Endodermal cell (in vitro differentiated cells): ENCODE measurements around the gene TXNDC2. TPM values are rescaled to one million over a fixed set of nuclear protein-coding genes. Genes with fewer than 3 reads are reported as not detected.

ENCODE experiments used
- DNase-seq: peaks from one replicate; pipeline ENCODE4 v3.0.0-alpha.2; 2017
- H3K27ac ChIP-seq: 2 replicates; pipeline ENCODE4 v1.5.1; 2013; ENCODE audit warnings: mild to moderate bottlenecking, low read depth, low read length, moderate library complexity
- H3K27me3 ChIP-seq: 2 replicates; pipeline ENCODE4 v1.6.1; 2013; ENCODE audit warnings: mild to moderate bottlenecking, low read length, moderate library complexity; ENCODE audit not compliant: insufficient read depth, control insufficient read depth, poor library complexity, severe bottlenecking
- H3K36me3 ChIP-seq: 2 replicates; pipeline ENCODE4 v1.7.0; 2013; ENCODE audit warnings: mild to moderate bottlenecking, low read length, moderate library complexity; ENCODE audit not compliant: control insufficient read depth, insufficient read depth
- H3K4me1 ChIP-seq: one replicate; pipeline ENCODE4 v1.7.0; 2013; ENCODE audit warnings: low read length; ENCODE audit not compliant: control insufficient read depth, insufficient read depth
- H3K4me3 ChIP-seq: 2 replicates; pipeline ENCODE4 v1.5.1; 2013; ENCODE audit warnings: mild to moderate bottlenecking, low read length, moderate library complexity
- H3K9ac ChIP-seq: 2 replicates; pipeline ENCODE4 v1.6.1; 2013; ENCODE audit warnings: mild to moderate bottlenecking, low read length, moderate library complexity; ENCODE audit not compliant: poor library complexity, severe bottlenecking; ENCODE audit errors: extremely low read depth
- H3K9me3 ChIP-seq: 2 replicates; pipeline ENCODE4 v1.6.1; 2013; ENCODE audit warnings: mild to moderate bottlenecking, low read length, moderate library complexity; ENCODE audit not compliant: control insufficient read depth
- H3K27ac Mint-ChIP-seq: 2 replicates; pipeline ENCODE4 v1.8.0; 2020; ENCODE audit warnings: mixed read lengths
- H3K27me3 Mint-ChIP-seq: 2 replicates; pipeline ENCODE4 v1.8.0; 2021; ENCODE audit warnings: mild to moderate bottlenecking, mixed read lengths; ENCODE audit not compliant: insufficient read depth
- H3K36me3 Mint-ChIP-seq: 2 replicates; pipeline ENCODE4 v1.8.0; 2020; ENCODE audit warnings: low read depth, mixed read lengths
- H3K4me1 Mint-ChIP-seq: 2 replicates; pipeline ENCODE4 v1.8.0; 2020; ENCODE audit warnings: mixed read lengths
- H3K4me3 Mint-ChIP-seq: 2 replicates; pipeline ENCODE4 v1.8.0; 2020; ENCODE audit warnings: mild to moderate bottlenecking, moderate library complexity, mixed read lengths
- H3K9me3 Mint-ChIP-seq: 2 replicates; pipeline ENCODE4 v1.8.0; 2020; ENCODE audit warnings: mild to moderate bottlenecking, mixed read lengths
- CTCF ChIP-seq: fragments of 200-600 bp; sonication (generic); conservative IDR thresholded peaks from 2 replicates; pipeline ENCODE4 v1.5.0; 2021; ENCODE audit warnings: antibody characterized with exemption, mild to moderate bottlenecking
- WGBS, 2 experiments: methylation state at CpG; one replicate each; pipeline versions ENCODE4 v1.1.5 to v1.1.7; 2013; ENCODE audit warnings: missing lambda C conversion rate in 2 of 2, mixed read lengths in 1 of 2; ENCODE audit not compliant: insufficient coverage in 1 of 2, insufficient read length in 1 of 2; 5-methylcytosine and 5-hydroxymethylcytosine counted together
- total RNA-seq, 2 donors: library from RNA; stranded (reverse); fragmentation: NEBNext Ultra II Directional in 1 of 2; extraction: Animal tissue kit (Norgen Biotek cat#: 25700) in 1 of 2; gene quantifications; 2 replicates in 1 of 2; 3 replicates in 1 of 2; pipeline ENCODE4 v1.2.1, GENCODE V29; 2021

Gene TXNDC2
- total RNA-seq, 2 donors from 2014 or later, result not detected

GRCh38 chr18:9924371-9924943 is 38.7 kb downstream of the TXNDC2 start:
- no peak overlapping the region for H3K27ac Mint-ChIP-seq
- no peaks in the 10 kb centered on the region for H3K27me3 Mint-ChIP-seq
- H3K27ac ChIP-seq, result no peak overlapping the region
- no peak for TF ChIP-seq CTCF
- peaks cover 9% of the 10 kb centered on the region for H3K4me1 ChIP-seq
- H3K4me3 Mint-ChIP-seq, result no peak overlapping the region
- H3K4me1 Mint-ChIP-seq, result peaks cover 43% of the 10 kb centered on the region
- WGBS, 2 experiments, result 66 to 100% methylated on average over 1 to 4 of the region's 4 CpGs
- no peaks in the 10 kb centered on the region for H3K9me3 ChIP-seq
- no peak overlapping the region for H3K4me3 ChIP-seq
- no peaks in the 10 kb centered on the region for H3K27me3 ChIP-seq
- no peaks in the 10 kb centered on the region for H3K36me3 Mint-ChIP-seq
- H3K36me3 ChIP-seq, result no peaks in the 10 kb centered on the region
- no peak overlapping the region for H3K9ac ChIP-seq
- DNase-seq, result no peak
- H3K9me3 Mint-ChIP-seq, result no peaks in the 10 kb centered on the region

DNA sequence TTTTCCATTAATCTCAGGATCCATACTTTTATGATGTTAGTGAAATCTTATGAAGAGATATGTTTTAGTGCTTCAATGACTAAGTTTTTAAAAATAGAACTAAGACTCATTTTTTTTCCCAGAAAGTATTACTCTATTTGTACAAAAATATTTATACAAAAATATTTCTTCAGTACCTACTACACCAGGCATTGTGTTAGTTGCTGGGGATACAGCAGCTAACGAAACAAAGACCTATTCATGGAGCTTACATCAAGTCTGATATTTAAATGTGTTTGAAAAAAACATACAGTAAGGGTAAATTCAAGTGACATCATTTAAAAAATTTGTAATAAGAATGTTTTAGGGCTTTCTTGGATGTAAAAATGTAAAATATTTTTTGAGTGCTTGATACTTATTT is 39.6 kb downstream of the TXNDC2 start:
- H3K9me3 Mint-ChIP-seq, result no peaks in the 10 kb centered on the region
- H3K4me1 Mint-ChIP-seq, result peaks cover 46% of the 10 kb centered on the region
- H3K27ac Mint-ChIP-seq, result no peak overlapping the region

GRCh38 chr18:9925795-9926194 is 40.0 kb downstream of the TXNDC2 start:
- no peaks in the 10 kb centered on the region for H3K9me3 ChIP-seq
- no peaks in the 10 kb centered on the region for H3K36me3 ChIP-seq
- no peak overlapping the region for H3K4me3 ChIP-seq
- H3K4me1 ChIP-seq, result peaks cover 9% of the 10 kb centered on the region
- no peaks in the 10 kb centered on the region for H3K27me3 ChIP-seq
- no peak overlapping the region for H3K27ac Mint-ChIP-seq
- 88 to 100% methylated on average over 2 to 3 of the region's 4 CpGs for WGBS, 2 experiments
- H3K27me3 Mint-ChIP-seq, result no peaks in the 10 kb centered on the region
- no peak for TF ChIP-seq CTCF
- H3K4me1 Mint-ChIP-seq, result peaks cover 47% of the 10 kb centered on the region
- no peak overlapping the region for H3K9ac ChIP-seq
- H3K27ac ChIP-seq, result no peak overlapping the region
- H3K9me3 Mint-ChIP-seq, result no peaks in the 10 kb centered on the region
- no peak for DNase-seq
- H3K36me3 Mint-ChIP-seq, result no peaks in the 10 kb centered on the region
- H3K4me3 Mint-ChIP-seq, result no peak overlapping the region

More for the DNA sequence above, 39.6 kb downstream of the TXNDC2 start:
- no peak for TF ChIP-seq CTCF
- Histone ChIP-seq H3K9ac (no peak overlapping the region), H3K4me3 (no peak overlapping the region), H3K27ac (no peak overlapping the region), H3K4me1 (peaks cover 9% of the 10 kb centered on the region), H3K9me3 (no peaks in the 10 kb centered on the region), H3K36me3 (no peaks in the 10 kb centered on the region), H3K27me3 (no peaks in the 10 kb centered on the region)
- Mint-ChIP-seq H3K36me3 (no peaks in the 10 kb centered on the region), H3K27me3 (no peaks in the 10 kb centered on the region), H3K4me3 (no peak overlapping the region)
- 100% methylated on average over 1 of the region's 1 CpG for WGBS, 2 experiments
- no peak for DNase-seq
